ENCODE measurements around the gene PLXNB3.
"Not testable (repeated sequence)": the region's sequence is repeated elsewhere in the genome, so short reads cannot be mapped to it uniquely, and the experiment has no call there.

PLXNB3 gene

GRCh38 chrX:153728095-153728494, 36.0 kb upstream of the PLXNB3 start:
- peak overlapping the region; percentile 15 for H3K18ac ChIP-seq (ENCODE audit: low read length)
- no peak overlapping the region for H4K8ac ChIP-seq (ENCODE audit: low read depth, low read length)
- no peak overlapping the region for H3K14ac ChIP-seq (ENCODE audit: low read length)
- H4K91ac ChIP-seq (ENCODE audit: low read depth, low read length) = no peak overlapping the region
- no peak overlapping the region for H3K9ac ChIP-seq (ENCODE audit: low read length)
- H3K27me3 ChIP-seq (ENCODE audit: insufficient read depth, low read length) = no peaks in the 10 kb centered on the region
- H3K79me1 ChIP-seq (ENCODE audit: low read length) = peaks cover 37% of the 10 kb centered on the region
- H2BK5ac ChIP-seq (ENCODE audit: low read depth, low read length, poor library complexity) = no peak overlapping the region
- H2BK12ac ChIP-seq (ENCODE audit: low read length) = no peak overlapping the region
- H2AFZ ChIP-seq (ENCODE audit: insufficient read depth, low read length, poor library complexity) = no peak overlapping the region
- H3K23ac ChIP-seq (ENCODE audit: low read length) = no peak overlapping the region
- DNase-seq = peak in 1 of 2 donors; percentile 27
- no peaks in the 10 kb centered on the region for H3K36me3 ChIP-seq (ENCODE audit: control insufficient read depth in 1 of 2, insufficient read depth in 2 of 2, low read length in 2 of 2)
- H3K79me2 ChIP-seq (ENCODE audit: control insufficient read depth, insufficient read depth, low read length, poor library complexity) = peaks cover 11% of the 10 kb centered on the region
- H3K27ac ChIP-seq (ENCODE audit: low read depth, low read length) = no peak overlapping the region
- H2AK5ac ChIP-seq (ENCODE audit: low read length) = peak overlapping the region; percentile 40
- no peak overlapping the region for H4K12ac ChIP-seq (ENCODE audit: low read depth, low read length)
- WGBS (ENCODE audit: extremely low coverage, insufficient coverage, insufficient read length) = no CpG with 5 or more reads among the region's 6 CpGs
- no peak overlapping the region for H2BK120ac ChIP-seq (ENCODE audit: insufficient read depth, low read length, poor library complexity)
- H3K4me1 ChIP-seq (ENCODE audit: control insufficient read depth in 1 of 2, insufficient read depth in 2 of 2, low read length in 2 of 2) = peaks cover 26% of the 10 kb centered on the region in 2 experiments
- H3K4me3 ChIP-seq (ENCODE audit: low read depth, low read length) = no peak overlapping the region
- H3K4me2 ChIP-seq (ENCODE audit: low read length) = no peak overlapping the region
- H3K9me3 ChIP-seq (ENCODE audit: insufficient read depth, low read depth, low read length) = no peaks in the 10 kb centered on the region
- peak overlapping the region; percentile 12 for H3K4ac ChIP-seq (ENCODE audit: low read depth, low read length)

GRCh38 chrX:153728951-153729631, 35.0 kb upstream of the PLXNB3 start:
- Histone ChIP-seq H3K27me3 (ENCODE audit: insufficient read depth, low read length) (no peaks in the 10 kb centered on the region), H3K36me3 (ENCODE audit: control insufficient read depth in 1 of 2, insufficient read depth in 2 of 2, low read length in 2 of 2) (no peaks in the 10 kb centered on the region), H3K4ac (ENCODE audit: low read depth, low read length) (no peak overlapping the region), H4K12ac (ENCODE audit: low read depth, low read length) (no peak overlapping the region), H3K4me1 (ENCODE audit: control insufficient read depth in 1 of 2, insufficient read depth in 2 of 2, low read length in 2 of 2) (peaks cover 26% of the 10 kb centered on the region in 2 experiments), H3K9me3 (ENCODE audit: insufficient read depth, low read depth, low read length) (no peaks in the 10 kb centered on the region), H2AK5ac (ENCODE audit: low read length) (no peak overlapping the region), H3K18ac (ENCODE audit: low read length) (no peak overlapping the region), H3K9ac (ENCODE audit: low read length) (no peak overlapping the region), H3K4me2 (ENCODE audit: low read length) (no peak overlapping the region), H2BK12ac (ENCODE audit: low read length) (no peak overlapping the region), H3K4me3 (ENCODE audit: low read depth, low read length) (no peak overlapping the region), H4K8ac (ENCODE audit: low read depth, low read length) (no peak overlapping the region), H2BK120ac (ENCODE audit: insufficient read depth, low read length, poor library complexity) (no peak overlapping the region), H3K23ac (ENCODE audit: low read length) (no peak overlapping the region), H3K14ac (ENCODE audit: low read length) (no peak overlapping the region), H3K79me1 (ENCODE audit: low read length) (peaks cover 29% of the 10 kb centered on the region), H2BK5ac (ENCODE audit: low read depth, low read length, poor library complexity) (no peak overlapping the region), H3K79me2 (ENCODE audit: control insufficient read depth, insufficient read depth, low read length, poor library complexity) (peaks cover 4% of the 10 kb centered on the region), H4K91ac (ENCODE audit: low read depth, low read length) (no peak overlapping the region), H2AFZ (ENCODE audit: insufficient read depth, low read length, poor library complexity) (no peak overlapping the region), H3K27ac (ENCODE audit: low read depth, low read length) (no peak overlapping the region)
- DNase-seq = peak; percentile 86 to 89
- WGBS (ENCODE audit: extremely low coverage, insufficient coverage, insufficient read length) = no CpG with 5 or more reads among the region's 23 CpGs

GRCh38 chrX:153730115-153730514, 33.9 kb upstream of the PLXNB3 start:
- H2AFZ ChIP-seq (ENCODE audit: insufficient read depth, low read length, poor library complexity); H3K18ac ChIP-seq (ENCODE audit: low read length); H3K9ac ChIP-seq (ENCODE audit: low read length); DNase-seq; H3K23ac ChIP-seq (ENCODE audit: low read length); H3K9me3 ChIP-seq (ENCODE audit: insufficient read depth, low read depth, low read length); H2BK12ac ChIP-seq (ENCODE audit: low read length); H4K91ac ChIP-seq (ENCODE audit: low read depth, low read length); H3K79me2 ChIP-seq (ENCODE audit: control insufficient read depth, insufficient read depth, low read length, poor library complexity); H3K4me2 ChIP-seq (ENCODE audit: low read length); H3K4me3 ChIP-seq (ENCODE audit: low read depth, low read length); H2BK120ac ChIP-seq (ENCODE audit: insufficient read depth, low read length, poor library complexity); H2BK5ac ChIP-seq (ENCODE audit: low read depth, low read length, poor library complexity); H4K8ac ChIP-seq (ENCODE audit: low read depth, low read length); H3K27ac ChIP-seq (ENCODE audit: low read depth, low read length); H2AK5ac ChIP-seq (ENCODE audit: low read length); H3K27me3 ChIP-seq (ENCODE audit: insufficient read depth, low read length); H3K4ac ChIP-seq (ENCODE audit: low read depth, low read length); H3K14ac ChIP-seq (ENCODE audit: low read length); H3K36me3 ChIP-seq (ENCODE audit: control insufficient read depth in 1 of 2, insufficient read depth in 2 of 2, low read length in 2 of 2); H4K12ac ChIP-seq (ENCODE audit: low read depth, low read length): not testable (repeated sequence)
- peaks cover 22 to 23% of the 10 kb centered on the region in 2 experiments for H3K4me1 ChIP-seq (ENCODE audit: control insufficient read depth in 1 of 2, insufficient read depth in 2 of 2, low read length in 2 of 2)
- H3K79me1 ChIP-seq (ENCODE audit: low read length) = peaks cover 25% of the 10 kb centered on the region
- no CpG with 5 or more reads among the region's 23 CpGs for WGBS (ENCODE audit: extremely low coverage, insufficient coverage, insufficient read length)

- peaks cover under 1% of the 10 kb centered on the region for H3K79me2 ChIP-seq (ENCODE audit: control insufficient read depth, insufficient read depth, low read length, poor library complexity)
- DNase-seq = peak; percentile 29 to 77
- no peak overlapping the region for H3K4ac ChIP-seq (ENCODE audit: low read depth, low read length)
- H2AK5ac ChIP-seq (ENCODE audit: low read length) = no peak overlapping the region
- no peak overlapping the region for H2BK5ac ChIP-seq (ENCODE audit: low read depth, low read length, poor library complexity)
- no peaks in the 10 kb centered on the region for H3K36me3 ChIP-seq (ENCODE audit: control insufficient read depth in 1 of 2, insufficient read depth in 2 of 2, low read length in 2 of 2)
- no peak overlapping the region for H2BK12ac ChIP-seq (ENCODE audit: low read length)
- no peak overlapping the region for H3K14ac ChIP-seq (ENCODE audit: low read length)
- peaks cover 10 to 11% of the 10 kb centered on the region in 2 experiments for H3K4me1 ChIP-seq (ENCODE audit: control insufficient read depth in 1 of 2, insufficient read depth in 2 of 2, low read length in 2 of 2)
- WGBS (ENCODE audit: extremely low coverage, insufficient coverage, insufficient read length) = no CpG with 5 or more reads among the region's 6 CpGs
- H3K9me3 ChIP-seq (ENCODE audit: insufficient read depth, low read depth, low read length) = no peaks in the 10 kb centered on the region
- no peaks in the 10 kb centered on the region for H3K27me3 ChIP-seq (ENCODE audit: insufficient read depth, low read length)
- H4K91ac ChIP-seq (ENCODE audit: low read depth, low read length) = no peak overlapping the region
- H3K23ac ChIP-seq (ENCODE audit: low read length) = no peak overlapping the region
- H3K27ac ChIP-seq (ENCODE audit: low read depth, low read length) = no peak overlapping the region
- H3K18ac ChIP-seq (ENCODE audit: low read length) = no peak overlapping the region
- no peak overlapping the region for H2AFZ ChIP-seq (ENCODE audit: insufficient read depth, low read length, poor library complexity)
- no peak overlapping the region for H3K4me3 ChIP-seq (ENCODE audit: low read depth, low read length)
- H4K12ac ChIP-seq (ENCODE audit: low read depth, low read length) = no peak overlapping the region
- H3K79me1 ChIP-seq (ENCODE audit: low read length) = peaks cover 14% of the 10 kb centered on the region
- no peak overlapping the region for H3K9ac ChIP-seq (ENCODE audit: low read length)
- no peak overlapping the region for H3K4me2 ChIP-seq (ENCODE audit: low read length)
- H4K8ac ChIP-seq (ENCODE audit: low read depth, low read length) = no peak overlapping the region
- no peak overlapping the region for H2BK120ac ChIP-seq (ENCODE audit: insufficient read depth, low read length, poor library complexity)
These were observed 32.8 kb upstream of the PLXNB3 start for GRCh38 chrX:153731117-153731844.
